Endothelial cell of umbilical vein (primary cell): ENCODE measurements around the gene SHCBP1L.

Source experiments
- EZH2 ChIP-seq: IDR thresholded peaks from 2 replicates; pipeline ENCODE4 v1.6.1; 2012; ENCODE audit warnings: borderline replicate concordance, low read depth, mild to moderate bottlenecking, moderate library complexity, low read length, inconsistent platforms; ENCODE audit not compliant: severe bottlenecking
- TF ChIP-seq, protein P1 (sequence below), 2 donors: IDR thresholded peaks; 1 replicate in 1 of 2; 2 replicates in 1 of 2; pipeline ENCODE4 v1.5.1; 2011; ENCODE audit warnings: low read length in 2 of 2, mild to moderate bottlenecking in 2 of 2, moderate library complexity in 2 of 2, control low read depth in 1 of 2, inconsistent platforms in 1 of 2, low read depth in 1 of 2; ENCODE audit not compliant: insufficient read depth in 1 of 2; ENCODE audit errors: extremely low read depth in 1 of 2

DNA sequence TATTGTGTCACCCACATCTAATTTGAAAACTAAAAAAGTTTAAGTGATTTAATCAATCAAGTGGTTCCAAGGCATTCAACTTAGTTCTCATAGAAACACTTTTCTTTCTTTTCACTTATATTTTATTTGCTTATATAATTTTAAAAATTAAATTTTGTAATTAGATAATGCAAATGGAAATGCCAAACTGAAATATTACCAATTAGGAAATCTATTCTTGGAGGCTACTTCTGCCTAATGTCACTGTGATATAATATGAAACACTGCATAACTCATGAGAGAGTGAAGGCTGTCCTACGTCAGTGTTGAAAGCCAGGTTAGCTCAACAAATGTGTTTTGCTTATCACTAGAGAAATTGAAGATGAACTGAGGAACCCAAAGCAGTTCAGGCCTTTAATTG, 18.3 kb upstream of the SHCBP1L start:
- TF ChIP-seq, protein P1, sequence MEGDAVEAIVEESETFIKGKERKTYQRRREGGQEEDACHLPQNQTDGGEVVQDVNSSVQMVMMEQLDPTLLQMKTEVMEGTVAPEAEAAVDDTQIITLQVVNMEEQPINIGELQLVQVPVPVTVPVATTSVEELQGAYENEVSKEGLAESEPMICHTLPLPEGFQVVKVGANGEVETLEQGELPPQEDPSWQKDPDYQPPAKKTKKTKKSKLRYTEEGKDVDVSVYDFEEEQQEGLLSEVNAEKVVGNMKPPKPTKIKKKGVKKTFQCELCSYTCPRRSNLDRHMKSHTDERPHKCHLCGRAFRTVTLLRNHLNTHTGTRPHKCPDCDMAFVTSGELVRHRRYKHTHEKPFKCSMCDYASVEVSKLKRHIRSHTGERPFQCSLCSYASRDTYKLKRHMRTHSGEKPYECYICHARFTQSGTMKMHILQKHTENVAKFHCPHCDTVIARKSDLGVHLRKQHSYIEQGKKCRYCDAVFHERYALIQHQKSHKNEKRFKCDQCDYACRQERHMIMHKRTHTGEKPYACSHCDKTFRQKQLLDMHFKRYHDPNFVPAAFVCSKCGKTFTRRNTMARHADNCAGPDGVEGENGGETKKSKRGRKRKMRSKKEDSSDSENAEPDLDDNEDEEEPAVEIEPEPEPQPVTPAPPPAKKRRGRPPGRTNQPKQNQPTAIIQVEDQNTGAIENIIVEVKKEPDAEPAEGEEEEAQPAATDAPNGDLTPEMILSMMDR (IDR thresholded peaks at IDR 0.05; ENCODE audit: extremely low read depth in 1 of 2, insufficient read depth in 1 of 2, low read depth in 1 of 2, low read length in 2 of 2) = no peak
- no peak for TF ChIP-seq EZH2
